GM18502 (cell line): Measurements from ENCODE around the gene GABPA.
A peak's percentile ranks its signal among the peaks of the same experiment; 100 is the strongest.

ENCODE experiments used
- ATAC-seq: cut with Tn5 transposase; IDR thresholded peaks from one replicate; pipeline ENCODE4 v1.9.1; 2021; ENCODE audit warnings: mild to moderate bottlenecking; ENCODE audit not compliant: unreplicated experiment, poor library complexity

The GABPA gene

DNA sequence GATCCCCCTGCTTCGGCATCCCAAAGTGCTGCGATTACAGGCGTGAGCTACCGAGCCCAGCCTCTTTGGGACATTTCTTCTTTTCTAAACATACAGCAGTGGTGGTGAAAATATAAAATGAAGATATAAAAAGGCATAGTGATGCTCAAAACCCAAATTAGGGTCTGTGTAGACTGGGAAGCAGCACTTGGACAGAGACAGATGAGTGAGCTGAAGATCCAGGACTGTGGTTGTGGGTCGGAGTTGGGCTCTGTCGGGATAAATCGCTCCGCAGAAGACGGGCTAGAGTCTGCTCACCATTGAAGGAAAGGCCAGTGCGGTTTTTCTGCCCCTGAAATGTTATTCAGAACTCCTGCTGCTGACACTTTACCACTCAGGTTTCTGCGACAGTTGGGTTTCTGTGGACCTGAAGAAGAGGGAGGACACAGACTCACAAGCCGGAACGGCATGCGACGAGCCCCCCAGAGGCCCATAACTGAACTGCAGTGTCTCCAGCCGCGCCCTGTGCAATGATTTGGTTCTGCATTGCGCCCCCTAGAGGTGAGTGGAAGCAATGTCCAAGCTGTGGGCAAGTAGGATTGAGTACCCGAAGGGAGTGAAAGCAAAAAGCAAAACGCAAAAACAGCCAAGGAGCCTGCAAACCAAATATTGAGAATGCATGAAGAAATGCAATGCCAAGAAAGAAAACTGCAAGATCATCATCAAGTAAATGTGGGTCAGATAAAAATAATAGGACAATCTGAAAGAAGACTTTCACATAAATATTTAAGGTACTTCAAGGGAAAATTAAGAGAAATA, 66.6 kb downstream of the GABPA start:
- ATAC-seq: peak; percentile 100

GRCh38 chr21:25806060-25806459, 71.3 kb downstream of the GABPA start:
- ATAC-seq: no peak

DNA sequence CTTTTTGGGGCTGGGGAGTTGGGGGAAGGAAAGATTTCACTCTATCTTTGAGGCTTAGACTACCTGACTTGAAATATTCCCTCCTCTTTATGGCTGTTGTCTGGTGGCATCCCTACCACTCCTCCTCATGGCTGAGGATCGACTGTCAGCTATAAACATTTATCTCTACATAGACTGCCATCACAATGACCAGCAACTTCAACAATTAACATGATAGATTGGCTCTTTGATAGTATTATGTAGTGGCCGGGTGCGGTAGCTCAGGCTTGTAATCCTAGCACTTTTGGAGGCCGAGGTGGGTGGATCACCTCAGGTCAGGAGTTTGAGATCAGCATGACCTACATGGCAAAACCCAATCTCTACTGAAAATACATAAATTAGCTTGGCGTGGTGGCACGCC, 72.4 kb downstream of the GABPA start:
- no peak for ATAC-seq

DNA sequence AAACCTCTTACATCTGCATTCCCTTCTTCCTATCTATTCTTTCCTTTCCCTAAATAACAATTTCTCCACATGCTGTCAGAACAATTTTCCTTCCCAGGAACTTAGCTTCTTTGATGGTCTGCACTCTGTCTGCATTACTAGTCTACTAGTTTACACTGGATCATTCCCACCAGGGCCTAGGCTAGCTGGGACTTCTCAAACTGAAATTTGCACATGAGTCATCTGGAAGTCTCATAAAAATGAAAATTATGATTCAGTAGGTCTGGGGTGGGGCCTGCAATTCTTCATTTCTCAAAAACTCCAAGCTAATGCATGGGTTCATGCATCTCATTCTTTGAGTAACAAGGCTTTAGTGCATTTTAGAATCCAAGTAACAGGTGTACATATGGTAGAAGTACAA, 74.2 kb downstream of the GABPA start:
- no peak for ATAC-seq

DNA sequence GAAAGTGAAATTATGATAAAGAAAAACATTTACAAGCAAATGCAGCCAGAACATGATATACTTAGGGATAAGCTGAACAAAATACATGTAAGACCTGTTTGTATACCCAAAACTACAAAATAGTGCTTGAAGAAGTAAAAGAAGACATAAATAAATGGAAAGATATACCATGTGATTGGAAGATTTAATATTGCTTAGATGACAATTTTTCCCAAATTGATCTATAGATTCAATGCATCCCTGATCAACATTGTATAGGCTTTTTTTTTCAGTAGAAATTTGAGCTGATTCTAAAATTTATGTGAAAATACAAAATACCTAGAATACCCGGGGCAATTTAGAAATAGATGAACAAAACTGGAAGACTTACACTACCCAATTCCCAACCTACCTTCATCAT, 76.4 kb downstream of the GABPA start:
- no peak for ATAC-seq

GRCh38 chr21:25813917-25814316, 79.1 kb downstream of the GABPA start:
- no peak for ATAC-seq

DNA sequence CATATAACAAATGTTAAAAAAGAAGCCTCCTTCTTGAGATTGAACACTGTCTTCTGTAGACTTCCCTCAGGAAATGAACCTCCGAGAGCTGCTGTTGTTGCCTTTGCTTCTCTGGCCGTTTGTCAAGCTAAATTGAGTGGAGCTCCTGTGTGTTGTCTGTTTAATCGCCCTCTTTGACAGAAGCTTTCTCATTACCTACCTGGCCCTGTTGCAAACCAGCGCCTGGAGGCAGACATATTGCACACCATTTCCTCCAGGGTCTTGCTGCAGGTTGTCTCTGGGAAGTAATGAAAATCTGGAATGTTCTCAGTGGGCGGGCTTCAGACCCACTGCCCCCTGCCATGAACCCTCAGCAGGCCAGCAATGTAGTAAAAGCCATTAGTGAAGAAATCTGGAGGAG, 83.3 kb downstream of the GABPA start:
- no peak for ATAC-seq

GRCh38 chr21:25818551-25818950, 83.8 kb downstream of the GABPA start:
- ATAC-seq: no peak
